H9 (cell line): ENCODE data around the gene N4BP2L1. TPM values are rescaled to one million over a fixed set of nuclear protein-coding genes. Genes with fewer than 3 reads are reported as not detected.

Experiments
- DNase-seq: peaks from one replicate; pipeline ENCODE4 v3.0.0-alpha.2; 2017
- H2AFZ ChIP-seq: one replicate; pipeline ENCODE4 v1.6.1; 2013; ENCODE audit warnings: mild to moderate bottlenecking, low read length, control low read depth, moderate library complexity
- H2AK5ac ChIP-seq: 2 replicates; pipeline ENCODE4 v1.6.1; 2013; ENCODE audit warnings: low read length, control low read depth, mixed read lengths; ENCODE audit not compliant: insufficient read length
- H2BK120ac ChIP-seq: one replicate; pipeline ENCODE4 v1.6.1; 2013; ENCODE audit warnings: low read depth, mild to moderate bottlenecking, low read length, control low read depth, inconsistent platforms; ENCODE audit not compliant: poor library complexity, severe bottlenecking
- H2BK12ac ChIP-seq: 2 replicates; pipeline ENCODE4 v1.6.1; 2013; ENCODE audit warnings: low read length, control low read depth, mixed read lengths, low read depth; ENCODE audit not compliant: insufficient read length
- H2BK15ac ChIP-seq: 2 replicates; pipeline ENCODE4 v1.6.1; 2013; ENCODE audit warnings: low read depth, low read length, control low read depth
- H2BK20ac ChIP-seq: one replicate; pipeline ENCODE4 v1.6.1; 2013; ENCODE audit warnings: low read depth, mild to moderate bottlenecking, low read length, control low read depth, inconsistent platforms; ENCODE audit not compliant: poor library complexity, severe bottlenecking
- H2BK5ac ChIP-seq: 2 replicates; pipeline ENCODE4 v1.6.1; 2013; ENCODE audit warnings: low read length, control low read depth, mixed read lengths; ENCODE audit not compliant: insufficient read length
- H3K14ac ChIP-seq: 2 replicates; pipeline ENCODE4 v1.6.1; 2013; ENCODE audit warnings: low read length, control low read depth; ENCODE audit not compliant: insufficient read depth
- H3K18ac ChIP-seq: 2 replicates; pipeline ENCODE4 v1.6.1; 2013; ENCODE audit warnings: low read depth, mild to moderate bottlenecking, mixed read lengths, low read length, control low read depth; ENCODE audit not compliant: insufficient read length
- H3K23ac ChIP-seq: 2 replicates; pipeline ENCODE4 v1.6.1; 2013; ENCODE audit warnings: low read length, control low read depth, mixed read lengths, low read depth; ENCODE audit not compliant: insufficient read length
- H3K23me2 ChIP-seq: 2 replicates; pipeline ENCODE4 v1.6.1; 2013; ENCODE audit warnings: low read depth, mild to moderate bottlenecking, mixed read lengths, low read length, control low read depth; ENCODE audit not compliant: insufficient read length, poor library complexity, severe bottlenecking
- H3K27ac ChIP-seq: 2 replicates; pipeline ENCODE4 v1.5.1; 2013; ENCODE audit warnings: low read length, control low read depth, mixed read lengths, low read depth; ENCODE audit not compliant: insufficient read length
- H3K27me3 ChIP-seq: 2 replicates; pipeline ENCODE4 v1.6.1; 2013; ENCODE audit warnings: low read length, control low read depth, inconsistent platforms; ENCODE audit not compliant: insufficient read depth
- H3K4ac ChIP-seq: 2 replicates; pipeline ENCODE4 v1.6.1; 2013; ENCODE audit warnings: low read depth, mild to moderate bottlenecking, control low read depth, inconsistent platforms, low read length, moderate library complexity
- H3K4me1 ChIP-seq: 2 replicates; pipeline ENCODE4 v1.6.1; 2013; ENCODE audit warnings: low read length, control low read depth, inconsistent platforms; ENCODE audit not compliant: insufficient read depth
- H3K4me2 ChIP-seq: 2 replicates; pipeline ENCODE4 v1.6.1; 2013; ENCODE audit warnings: low read length, control low read depth, mixed read lengths; ENCODE audit not compliant: insufficient read length, insufficient read depth
- H3K56ac ChIP-seq: 2 replicates; pipeline ENCODE4 v1.6.1; 2013; ENCODE audit warnings: low read depth, mild to moderate bottlenecking, mixed read lengths, low read length, control low read depth; ENCODE audit not compliant: insufficient read length
- H3K79me1 ChIP-seq: 2 replicates; pipeline ENCODE4 v1.6.1; 2013; ENCODE audit warnings: low read depth, mild to moderate bottlenecking, moderate library complexity, low read length, control low read depth, inconsistent platforms; ENCODE audit not compliant: insufficient read depth, poor library complexity, severe bottlenecking
- H3K79me2 ChIP-seq: 2 replicates; pipeline ENCODE4 v1.6.1; 2013; ENCODE audit warnings: low read length, control low read depth, inconsistent platforms; ENCODE audit not compliant: insufficient read depth
- H3K9ac ChIP-seq: 2 replicates; pipeline ENCODE4 v1.6.1; 2013; ENCODE audit warnings: low read length, control low read depth, mixed read lengths; ENCODE audit not compliant: insufficient read length; ENCODE audit errors: extremely low read depth
- H3K9me3 ChIP-seq: one replicate; pipeline ENCODE4 v1.6.1; 2013; ENCODE audit warnings: low read depth, low read length, inconsistent platforms; ENCODE audit not compliant: control insufficient read depth
- H3T11ph ChIP-seq: one replicate; pipeline ENCODE4 v1.6.1; 2013; ENCODE audit warnings: mild to moderate bottlenecking, low read length, control low read depth, inconsistent platforms
- H4K20me1 ChIP-seq: one replicate; pipeline ENCODE4 v1.6.1; 2013; ENCODE audit not compliant: control insufficient read depth, insufficient read length, insufficient read depth
- H4K5ac ChIP-seq: 2 replicates; pipeline ENCODE4 v1.6.1; 2013; ENCODE audit warnings: low read depth, mild to moderate bottlenecking, mixed read lengths, low read length, control low read depth; ENCODE audit not compliant: insufficient read length
- H4K8ac ChIP-seq: replicated peaks from 2 replicates; pipeline ENCODE4 v1.6.1; 2013; ENCODE audit warnings: low read length, control low read depth, mixed read lengths, low read depth; ENCODE audit not compliant: insufficient read length
- H4K91ac ChIP-seq: 2 replicates; pipeline ENCODE4 v1.6.1; 2013; ENCODE audit warnings: low read depth, mild to moderate bottlenecking, moderate library complexity, mixed read lengths, low read length, control low read depth; ENCODE audit not compliant: insufficient read length
- H3K27ac Mint-ChIP-seq, 3 experiments: 2 replicates in 2 of 3; 3 replicates in 1 of 3; pipeline ENCODE4 v1.8.0; 2020 to 2021; ENCODE audit warnings: mixed read lengths in 3 of 3, mild to moderate bottlenecking in 1 of 3, moderate library complexity in 1 of 3
- H3K27me3 Mint-ChIP-seq: 2 replicates; pipeline ENCODE4 v1.8.0; 2021; ENCODE audit warnings: low read depth, mild to moderate bottlenecking, moderate library complexity, mixed read lengths
- H3K36me3 Mint-ChIP-seq, 3 experiments: 2 replicates in 2 of 3; 3 replicates in 1 of 3; pipeline ENCODE4 v1.8.0; 2020 to 2021; ENCODE audit warnings: low read depth in 3 of 3, mixed read lengths in 3 of 3; ENCODE audit not compliant: insufficient read depth in 1 of 3
- H3K4me1 Mint-ChIP-seq, 2 experiments: 2 replicates each; pipeline ENCODE4 v1.8.0; 2020; ENCODE audit warnings: mixed read lengths in 2 of 2
- H3K4me3 Mint-ChIP-seq, 2 experiments: 2 replicates in 1 of 2; 3 replicates in 1 of 2; pipeline ENCODE4 v1.8.0; 2020 to 2021; ENCODE audit warnings: mild to moderate bottlenecking in 2 of 2, mixed read lengths in 2 of 2, moderate library complexity in 1 of 2
- H3K9me3 Mint-ChIP-seq, 2 experiments: 2 replicates in 1 of 2; 3 replicates in 1 of 2; pipeline ENCODE4 v1.8.0; 2020; ENCODE audit warnings: mild to moderate bottlenecking in 2 of 2, mixed read lengths in 2 of 2, moderate library complexity in 1 of 2
- total RNA-seq: library from RNA; stranded (reverse); gene quantifications from 2 replicates; pipeline ENCODE4 v1.2.1, GENCODE V29; 2021
- TF ChIP-seq, protein P1 (sequence below): fragments of 200-600 bp; sonication (generic); conservative IDR thresholded peaks from 3 replicates; pipeline ENCODE4 v1.8.0; 2021; ENCODE audit warnings: antibody characterized with exemption, mild to moderate bottlenecking

The N4BP2L1 gene
- total RNA-seq, 1 experiment from 2014 or later, result 1.5 TPM

DNA sequence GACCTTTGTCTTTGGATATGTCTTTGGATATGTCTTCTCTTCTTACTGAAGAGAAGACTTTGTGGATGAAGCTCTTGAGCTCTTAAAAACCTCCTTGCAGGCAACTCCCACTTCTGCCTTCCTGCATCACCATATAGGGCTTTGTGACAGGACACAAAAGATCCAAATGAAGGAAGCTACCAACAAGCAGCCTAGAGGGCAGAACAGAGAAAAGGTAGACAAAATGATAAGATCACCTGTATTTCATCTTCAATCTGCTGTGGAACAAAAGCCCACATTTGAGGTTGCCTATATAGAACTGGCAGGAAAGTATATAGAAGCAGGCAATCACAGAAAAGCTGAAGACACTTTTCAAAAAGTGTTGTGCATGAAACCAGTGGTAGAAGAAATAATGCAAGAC lies 42.5 kb downstream of the N4BP2L1 start:
- Histone ChIP-seq H2BK15ac (no peak overlapping the region), H2AK5ac (no peak overlapping the region), H3K27ac (no peak overlapping the region), H4K5ac (no peak overlapping the region), H3K79me1 (no peaks in the 10 kb centered on the region), H3K23ac (no peak overlapping the region), H2BK120ac (no peak overlapping the region), H3K14ac (no peak overlapping the region), H2BK5ac (no peak overlapping the region), H3T11ph (no peak overlapping the region), H4K8ac (no peak overlapping the region), H3K4ac (no peak overlapping the region), H3K4me1 (no peaks in the 10 kb centered on the region; the same call in 1 of the 2 replicates), H2BK12ac (no peak overlapping the region), H3K56ac (no peak overlapping the region), H3K4me2 (no peak overlapping the region), H3K9ac (no peak overlapping the region), H2AFZ (no peak overlapping the region), H3K18ac (no peak overlapping the region), H3K27me3 (no peaks in the 10 kb centered on the region), H2BK20ac (no peak overlapping the region), H3K79me2 (no peaks in the 10 kb centered on the region), H3K23me2 (no peaks in the 10 kb centered on the region), H4K20me1 (no peaks in the 10 kb centered on the region), H4K91ac (no peak overlapping the region), H3K9me3 (no peaks in the 10 kb centered on the region)
- H3K4me3 Mint-ChIP-seq, result no peak overlapping the region
- H3K36me3 Mint-ChIP-seq, result peaks cover 0 to 4% (median under 1%) of the 10 kb centered on the region in 3 experiments; a peak in 4 of 7 replicates
- H3K27me3 Mint-ChIP-seq, result no peaks in the 10 kb centered on the region
- no peaks in the 10 kb centered on the region for H3K9me3 Mint-ChIP-seq
- no peak overlapping the region for H3K27ac Mint-ChIP-seq
- TF ChIP-seq, protein P1, sequence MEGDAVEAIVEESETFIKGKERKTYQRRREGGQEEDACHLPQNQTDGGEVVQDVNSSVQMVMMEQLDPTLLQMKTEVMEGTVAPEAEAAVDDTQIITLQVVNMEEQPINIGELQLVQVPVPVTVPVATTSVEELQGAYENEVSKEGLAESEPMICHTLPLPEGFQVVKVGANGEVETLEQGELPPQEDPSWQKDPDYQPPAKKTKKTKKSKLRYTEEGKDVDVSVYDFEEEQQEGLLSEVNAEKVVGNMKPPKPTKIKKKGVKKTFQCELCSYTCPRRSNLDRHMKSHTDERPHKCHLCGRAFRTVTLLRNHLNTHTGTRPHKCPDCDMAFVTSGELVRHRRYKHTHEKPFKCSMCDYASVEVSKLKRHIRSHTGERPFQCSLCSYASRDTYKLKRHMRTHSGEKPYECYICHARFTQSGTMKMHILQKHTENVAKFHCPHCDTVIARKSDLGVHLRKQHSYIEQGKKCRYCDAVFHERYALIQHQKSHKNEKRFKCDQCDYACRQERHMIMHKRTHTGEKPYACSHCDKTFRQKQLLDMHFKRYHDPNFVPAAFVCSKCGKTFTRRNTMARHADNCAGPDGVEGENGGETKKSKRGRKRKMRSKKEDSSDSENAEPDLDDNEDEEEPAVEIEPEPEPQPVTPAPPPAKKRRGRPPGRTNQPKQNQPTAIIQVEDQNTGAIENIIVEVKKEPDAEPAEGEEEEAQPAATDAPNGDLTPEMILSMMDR, result no peak
- no peak for DNase-seq
- H3K4me1 Mint-ChIP-seq, result peaks cover under 1 to 4% of the 10 kb centered on the region in 2 experiments
